GM12865 (cell line): ENCODE results near the gene RHCE.
"Not testable (repeated sequence)": the region's sequence is repeated elsewhere in the genome, so short reads cannot be mapped to it uniquely, and the experiment has no call there.

Experiments
- DNase-seq: peaks from one replicate; pipeline ENCODE4 v3.0.0; 2010; ENCODE audit warnings: low read depth
- H3K4me3 ChIP-seq: 2 replicates; pipeline ENCODE4 v1.5.1; 2011; ENCODE audit warnings: mild to moderate bottlenecking, low read depth, low read length, control low read depth
- TF ChIP-seq, protein P1 (sequence below): IDR thresholded peaks from 2 replicates; pipeline ENCODE4 v1.5.1; 2011; ENCODE audit warnings: low read length, control low read depth, low read depth, inconsistent platforms; ENCODE audit not compliant: insufficient read depth; ENCODE audit errors: missing control alignments

The RHCE gene

DNA sequence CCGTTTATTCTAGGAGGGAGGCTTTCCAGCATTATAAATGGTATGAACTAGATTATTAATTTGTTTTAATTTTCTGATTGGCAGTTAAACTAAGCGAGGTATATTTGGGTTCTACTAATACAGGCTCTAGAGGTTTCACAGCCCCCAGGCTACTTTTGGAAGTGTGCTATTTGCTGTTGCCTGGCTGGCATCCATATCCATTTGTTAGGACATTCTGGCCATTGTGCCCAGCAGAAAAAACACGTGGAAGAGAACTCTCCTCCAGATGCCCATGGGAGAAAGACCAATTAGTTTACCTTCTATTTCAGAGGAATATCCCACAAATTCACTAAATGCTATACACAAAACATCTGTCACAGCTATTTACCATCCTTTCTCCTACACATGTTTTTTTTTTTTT, 39.4 kb upstream of the RHCE start:
- DNase-seq, result no peak
- TF ChIP-seq, protein P1, sequence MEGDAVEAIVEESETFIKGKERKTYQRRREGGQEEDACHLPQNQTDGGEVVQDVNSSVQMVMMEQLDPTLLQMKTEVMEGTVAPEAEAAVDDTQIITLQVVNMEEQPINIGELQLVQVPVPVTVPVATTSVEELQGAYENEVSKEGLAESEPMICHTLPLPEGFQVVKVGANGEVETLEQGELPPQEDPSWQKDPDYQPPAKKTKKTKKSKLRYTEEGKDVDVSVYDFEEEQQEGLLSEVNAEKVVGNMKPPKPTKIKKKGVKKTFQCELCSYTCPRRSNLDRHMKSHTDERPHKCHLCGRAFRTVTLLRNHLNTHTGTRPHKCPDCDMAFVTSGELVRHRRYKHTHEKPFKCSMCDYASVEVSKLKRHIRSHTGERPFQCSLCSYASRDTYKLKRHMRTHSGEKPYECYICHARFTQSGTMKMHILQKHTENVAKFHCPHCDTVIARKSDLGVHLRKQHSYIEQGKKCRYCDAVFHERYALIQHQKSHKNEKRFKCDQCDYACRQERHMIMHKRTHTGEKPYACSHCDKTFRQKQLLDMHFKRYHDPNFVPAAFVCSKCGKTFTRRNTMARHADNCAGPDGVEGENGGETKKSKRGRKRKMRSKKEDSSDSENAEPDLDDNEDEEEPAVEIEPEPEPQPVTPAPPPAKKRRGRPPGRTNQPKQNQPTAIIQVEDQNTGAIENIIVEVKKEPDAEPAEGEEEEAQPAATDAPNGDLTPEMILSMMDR, result no peak
- H3K4me3 ChIP-seq, result no peak overlapping the region

DNA sequence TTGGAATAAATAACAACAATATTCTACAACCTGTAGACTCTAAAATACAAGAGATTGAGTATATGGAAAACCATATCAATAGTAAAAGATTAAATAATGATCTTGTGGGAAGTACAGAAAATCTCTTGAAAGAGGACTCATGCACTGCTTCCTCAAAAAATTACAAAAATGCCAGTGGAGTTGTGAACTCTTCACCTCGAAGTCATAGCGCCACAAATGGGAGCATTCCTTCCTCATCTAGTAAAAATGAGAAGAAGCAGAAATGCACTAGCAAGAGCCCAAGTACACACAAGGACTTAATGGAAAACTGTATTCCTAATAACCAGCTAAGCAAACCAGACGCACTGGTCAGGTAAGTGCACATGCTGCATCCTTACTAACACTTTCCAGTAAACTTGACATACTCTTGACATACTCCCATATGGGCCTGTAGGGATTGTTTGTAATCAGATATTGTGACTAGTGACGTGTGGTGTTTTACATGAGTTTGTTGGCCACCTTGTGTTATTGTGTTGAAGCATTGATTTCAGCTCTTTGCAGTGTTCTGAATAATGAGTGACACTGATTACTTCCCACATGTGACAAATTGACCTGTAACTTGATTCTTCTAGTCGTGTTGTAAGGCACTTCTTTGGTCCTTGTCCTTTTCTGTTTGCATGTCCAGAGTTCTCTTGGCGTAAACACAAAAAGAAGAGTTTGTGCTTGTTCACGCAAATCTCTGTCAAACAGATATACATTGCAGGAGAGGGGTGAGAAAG, 38.1 kb upstream of the RHCE start:
- H3K4me3 ChIP-seq, result no peak overlapping the region
- TF ChIP-seq, protein P1, result no peak
- no peak for DNase-seq

DNA sequence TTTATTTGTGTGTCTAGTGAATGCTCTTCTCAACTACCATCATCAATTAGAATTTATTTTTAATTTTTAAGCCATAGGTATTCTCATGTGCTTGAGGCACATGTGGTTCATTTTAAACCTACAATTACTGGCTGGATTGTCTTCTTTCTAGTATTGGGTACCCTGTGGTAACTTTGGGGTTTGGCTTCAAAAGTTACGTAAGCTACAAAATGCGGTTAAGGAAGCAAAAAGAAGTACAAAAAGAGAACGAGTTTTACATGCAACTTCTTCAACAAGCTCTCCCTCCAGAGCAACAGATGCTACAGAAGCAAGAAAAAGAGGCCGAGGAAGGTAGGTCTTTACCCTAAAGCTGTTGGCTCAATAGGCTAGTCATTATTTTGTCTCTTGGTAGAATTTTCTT, 35.9 kb upstream of the RHCE start:
- no peak for DNase-seq
- TF ChIP-seq, protein P1, result no peak
- H3K4me3 ChIP-seq, result no peak overlapping the region

DNA sequence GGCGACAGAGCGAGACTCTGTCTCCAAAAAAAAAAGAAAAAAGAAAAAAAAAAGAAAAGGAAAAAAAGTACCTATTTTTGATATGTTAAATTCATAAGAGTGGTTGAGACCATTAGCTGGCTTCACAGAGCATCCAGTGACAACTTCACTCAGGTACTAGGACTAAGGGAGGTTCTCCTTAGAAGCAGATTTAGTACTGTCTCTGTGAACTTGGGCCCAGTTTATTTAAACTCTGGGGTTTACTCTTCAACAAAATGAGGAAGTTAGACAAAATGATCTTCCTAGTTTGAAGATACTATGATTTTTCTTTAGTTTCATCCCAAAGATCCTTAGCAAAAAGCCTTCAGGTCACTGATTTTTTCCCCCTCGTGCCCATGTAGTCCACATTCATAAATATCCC, 31.3 kb upstream of the RHCE start:
- TF ChIP-seq, protein P1, result no peak
- DNase-seq, result no peak
- H3K4me3 ChIP-seq, result no peak overlapping the region

DNA sequence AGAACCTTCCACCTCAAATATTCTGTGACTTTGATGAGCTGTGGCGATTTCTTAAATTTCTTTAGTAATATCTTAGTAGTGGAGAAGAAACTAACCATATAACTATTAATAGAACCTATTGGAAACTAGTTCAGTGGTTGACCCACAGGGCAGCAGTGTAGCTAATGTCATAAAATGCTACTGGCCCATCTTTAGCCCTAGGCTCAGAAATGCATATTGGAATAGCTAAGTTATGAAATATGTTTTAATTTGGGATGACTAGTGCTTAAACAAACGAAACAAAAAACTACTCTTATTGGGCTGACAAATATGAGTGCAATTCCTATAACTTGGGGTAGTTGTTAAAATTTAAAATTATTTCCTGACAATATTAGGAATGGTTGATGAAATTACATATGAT, 30.3 kb upstream of the RHCE start:
- TF ChIP-seq, protein P1, result no peak
- DNase-seq, result no peak
- no peak overlapping the region for H3K4me3 ChIP-seq

DNA sequence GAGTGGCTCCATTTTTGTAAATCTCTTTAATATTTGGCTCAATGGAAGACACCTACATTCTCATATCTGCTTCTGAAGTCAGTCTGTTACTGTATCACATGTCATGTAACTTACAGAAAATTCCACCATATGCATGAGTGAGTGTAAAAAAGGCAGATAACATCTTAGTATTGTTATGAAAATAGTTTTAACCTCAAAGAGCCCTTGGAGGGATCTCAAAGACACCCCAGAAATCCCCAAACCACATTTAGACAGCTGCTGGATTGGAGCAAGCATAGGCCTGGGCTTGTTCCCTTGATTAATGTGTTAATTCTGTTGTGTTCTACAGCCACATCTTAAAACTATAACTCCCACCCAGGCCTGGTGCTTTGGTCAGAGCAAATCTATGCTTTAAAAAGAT, 26.9 kb upstream of the RHCE start:
- TF ChIP-seq, protein P1, result no peak
- peak; percentile 80 for DNase-seq

DNA sequence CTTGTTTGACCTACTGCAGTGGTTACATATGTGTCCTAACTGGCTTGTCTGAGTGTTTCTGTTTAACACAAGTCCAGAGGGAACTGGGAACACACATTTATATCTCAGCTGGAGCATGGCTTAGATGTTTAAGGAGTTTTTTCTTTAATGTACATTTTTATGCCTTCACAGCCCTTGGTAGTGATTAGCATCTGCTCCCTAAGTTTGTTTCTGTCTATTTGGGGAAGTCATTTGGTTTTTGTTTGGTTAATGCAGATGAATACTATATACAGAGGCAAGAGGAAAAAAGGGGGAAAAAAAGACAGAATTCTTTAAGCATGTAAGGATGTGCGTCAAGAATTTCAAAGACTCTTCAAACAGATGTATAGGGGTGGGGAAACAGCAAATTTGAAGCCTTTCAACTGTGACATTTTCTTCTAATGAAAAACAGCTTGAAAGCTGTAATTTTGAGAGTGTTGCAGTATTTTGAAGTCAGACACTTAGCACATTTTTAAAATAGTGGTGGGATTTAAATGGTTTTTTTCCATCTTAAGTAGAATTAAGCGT, 25.4 kb upstream of the RHCE start:
- H3K4me3 ChIP-seq, result no peak overlapping the region
- TF ChIP-seq, protein P1, result no peak
- DNase-seq, result no peak

More for the DNA sequence above, 26.9 kb upstream of the RHCE start:
- no peak overlapping the region for H3K4me3 ChIP-seq

DNA sequence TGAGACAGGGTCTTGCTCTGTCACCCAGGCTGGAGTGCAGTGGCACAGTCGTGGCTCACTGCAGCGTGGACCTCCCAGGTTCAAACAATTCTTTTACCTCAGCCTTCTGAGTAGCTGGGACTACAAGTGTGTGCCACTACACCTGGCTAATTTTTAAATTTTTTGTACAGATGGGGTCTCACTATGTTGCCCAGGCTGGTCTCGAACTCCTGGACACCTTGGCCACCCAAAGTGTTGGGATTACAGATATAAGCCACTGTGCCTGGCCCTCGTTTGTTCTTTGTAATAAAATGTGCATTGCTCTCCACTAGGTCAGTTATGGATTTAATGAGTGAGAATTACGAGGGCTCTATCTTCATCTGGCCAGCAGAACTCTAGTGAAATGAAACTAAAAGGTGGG, 24.0 kb upstream of the RHCE start:
- not testable (repeated sequence) for DNase-seq

More for the DNA sequence above, 24.0 kb upstream of the RHCE start:
- H3K4me3 ChIP-seq, result not testable (repeated sequence)
